HepG2 (cell line): Measurements from ENCODE around the gene SRSF8. TPM values are rescaled to one million over a fixed set of nuclear protein-coding genes. Genes with fewer than 3 reads are reported as not detected.

ENCODE experiments used
- AHDC1 ChIP-seq: sonication (generic); formaldehyde crosslinking; IDR thresholded peaks from 2 replicates; pipeline ENCODE4 v1.5.1; 2020; ENCODE audit warnings: mild to moderate bottlenecking, missing genetic modification reagents, borderline replicate concordance
- ATAD3A ChIP-seq: sonication (generic); formaldehyde crosslinking; IDR thresholded peaks from 2 replicates; pipeline ENCODE4 v1.4.0; 2020; ENCODE audit warnings: missing genetic modification reagents
- E2F5 ChIP-seq: sonication (generic); formaldehyde crosslinking; conservative IDR thresholded peaks from 2 replicates; pipeline ENCODE4 v1.4.0; 2020; ENCODE audit warnings: missing genetic modification reagents
- ETS1 ChIP-seq: sonication (generic); formaldehyde crosslinking; IDR thresholded peaks from 2 replicates; pipeline ENCODE4 v1.4.0; 2020; ENCODE audit warnings: missing genetic modification reagents
- FOXC1 ChIP-seq: sonication (generic); formaldehyde crosslinking; IDR thresholded peaks from 2 replicates; pipeline ENCODE4 v1.8.0; 2022; ENCODE audit warnings: mild to moderate bottlenecking, missing genetic modification reagents, borderline replicate concordance
- HES4 ChIP-seq: sonication (generic); formaldehyde crosslinking; IDR thresholded peaks from 2 replicates; pipeline ENCODE4 v1.9.0; 2021; ENCODE audit warnings: mild to moderate bottlenecking, missing genetic modification reagents, borderline replicate concordance
- HNRNPK ChIP-seq: fragments of 200-400 bp; formaldehyde crosslinking; IDR thresholded peaks from 2 replicates; pipeline ENCODE4 v1.6.1; 2018; ENCODE audit warnings: low read length, low read depth, moderate library complexity, mild to moderate bottlenecking; ENCODE audit not compliant: poor library complexity, severe bottlenecking
- HOMEZ ChIP-seq: IDR thresholded peaks from 2 replicates; pipeline ENCODE4 v1.6.1; 2016; ENCODE audit warnings: low read depth
- KDM1A ChIP-seq: IDR thresholded peaks from 2 replicates; pipeline ENCODE4 v1.6.1; 2016; ENCODE audit warnings: missing compliant biosample characterization
- MBNL3 ChIP-seq: fragments of 250-450 bp; sonication (Bioruptor Pico); conservative IDR thresholded peaks from 2 replicates; pipeline ENCODE4 v1.8.0; 2022; ENCODE audit warnings: mild to moderate bottlenecking, inconsistent platforms
- PHF20 ChIP-seq: sonication (generic); formaldehyde crosslinking; IDR thresholded peaks from 2 replicates; pipeline ENCODE4 v1.5.0; 2020; ENCODE audit warnings: mild to moderate bottlenecking, missing genetic modification reagents
- RFX5 ChIP-seq: IDR thresholded peaks from 2 replicates; pipeline ENCODE4 v1.6.1; 2011; ENCODE audit warnings: low read depth, low read length, improper control_type of control experiment
- TSC22D2 ChIP-seq: sonication (generic); formaldehyde crosslinking; IDR thresholded peaks from 2 replicates; pipeline ENCODE4 v1.5.1; 2020; ENCODE audit warnings: missing genetic modification reagents, mild to moderate bottlenecking, borderline replicate concordance
- ZNF274 ChIP-seq: sonication (generic); formaldehyde crosslinking; IDR thresholded peaks from 2 replicates; pipeline ENCODE4 v1.5.1; 2020; ENCODE audit warnings: mild to moderate bottlenecking, missing genetic modification reagents
- ZNF777 ChIP-seq: sonication (generic); formaldehyde crosslinking; IDR thresholded peaks from 2 replicates; pipeline ENCODE4 v1.4.0; 2020; ENCODE audit warnings: missing genetic modification reagents
- ZNF784 ChIP-seq: sonication (generic); formaldehyde crosslinking; IDR thresholded peaks from 2 replicates; pipeline ENCODE4 v1.5.1; 2020; ENCODE audit warnings: missing genetic modification reagents, mild to moderate bottlenecking, borderline replicate concordance
- ZNF883 ChIP-seq: sonication (generic); formaldehyde crosslinking; IDR thresholded peaks from 2 replicates; pipeline ENCODE4 v1.5.1; 2020; ENCODE audit warnings: mild to moderate bottlenecking, missing genetic modification reagents; ENCODE audit errors: not compliant biosample characterization
- ZZZ3 ChIP-seq: sonication (generic); formaldehyde crosslinking; IDR thresholded peaks from 2 replicates; pipeline ENCODE4 v1.4.0; 2020; ENCODE audit warnings: missing genetic modification reagents, mild to moderate bottlenecking, borderline replicate concordance
- polyA plus RNA-seq, 8 experiments: library from polyadenylated mRNA; depleted of rRNA in 3 of 8; stranded (reverse) in 7 of 8; unstranded in 1 of 8; fragments of >200 nt; fragmentation: Illumina TruSeq in 4 of 8; extraction: Trizol in 4 of 8; gene quantifications; 2 replicates each; pipeline versions ENCODE4 v1.2.1 to v1.2.3, GENCODE V29; 2011 to 2016; ENCODE audit warnings: low read depth in 4 of 8, missing spikeins in 1 of 8, mixed read lengths in 1 of 8; ENCODE audit not compliant: insufficient read depth in 1 of 8
- total RNA-seq, 5 experiments: library from RNA; depleted of rRNA; stranded (reverse); fragments of >200 nt; fragmentation: Illumina TruSeq; extraction: Trizol; gene quantifications; 2 replicates each; pipeline ENCODE4 v1.2.3, GENCODE V29; 2016; ENCODE audit warnings: low read depth in 1 of 5

SRSF8 gene
- total and polyA plus RNA-seq, 2 of the 13 experiments (the other 11 are each of a cell fraction or from before 2014, with no cell fraction given) = 21.8 to 25.8 TPM

GRCh38 chr11:95067039-95067840 is 521 bp downstream of the SRSF8 start (continued):
- TF ChIP-seq AHDC1 (CRISPR knock-in tag) (no peak), ZNF274 (CRISPR knock-in tag) (peak; percentile 41), KDM1A (CRISPR knock-in tag) (no peak), MBNL3 (CRISPR knock-in tag) (no peak), RFX5 (no peak), HES4 (CRISPR knock-in tag) (peak; percentile 2; the same call in 1 of the 2 replicates), ETS1 (CRISPR knock-in tag) (0 out of 2 replicates have a peak, but pooled peaks have one; percentile 20), ZNF777 (CRISPR knock-in tag) (peak; percentile 99), E2F5 (CRISPR knock-in tag) (no peak), ZNF883 (CRISPR knock-in tag) (no peak), FOXC1 (CRISPR knock-in tag) (no peak), ZZZ3 (CRISPR knock-in tag) (no peak), TSC22D2 (CRISPR knock-in tag) (no peak), ATAD3A (no peak), HOMEZ (CRISPR knock-in tag) (no peak), HNRNPK (no peak), PHF20 (CRISPR knock-in tag) (peak; percentile 66), ZNF784 (CRISPR knock-in tag) (0 out of 2 replicates have a peak, but pooled peaks have one; percentile 61)
